NCI-H1105 treated with DMSO at 0.1 percent for 48 hours (cell line): ENCODE data around the gene ZC3H18.
A peak's percentile ranks its signal among the peaks of the same experiment; 100 is the strongest.

Experiments
- DNase-seq: peaks from one replicate; lab custom pipeline; 2025; lab: John Stamatoyannopoulos, UW

Gene ZC3H18

GRCh38 chr16:88639231-88640038 lies 69.2 kb downstream of the ZC3H18 start:
- DNase-seq = no peak

- no peak for DNase-seq
These were observed 69.9 kb downstream of the ZC3H18 start for GRCh38 chr16:88640039-88640495.

GRCh38 chr16:88640498-88641247 lies 70.5 kb downstream of the ZC3H18 start:
- DNase-seq = no peak

GRCh38 chr16:88642881-88643643 lies 72.9 kb downstream of the ZC3H18 start:
- no peak for DNase-seq

GRCh38 chr16:88643644-88643932 lies 73.4 kb downstream of the ZC3H18 start:
- DNase-seq = no peak

GRCh38 chr16:88645455-88645854 lies 75.3 kb downstream of the ZC3H18 start:
- DNase-seq = no peak

GRCh38 chr16:88645941-88646340 lies 75.7 kb downstream of the ZC3H18 start:
- DNase-seq = no peak

- no peak for DNase-seq
These were observed 76.3 kb downstream of the ZC3H18 start for GRCh38 chr16:88646345-88647034.

- no peak for DNase-seq
These were observed 77.2 kb downstream of the ZC3H18 start for GRCh38 chr16:88647178-88648070.

GRCh38 chr16:88649195-88649923 lies 79.2 kb downstream of the ZC3H18 start:
- peak; percentile 57 for DNase-seq

- no peak for DNase-seq
These were observed 79.9 kb downstream of the ZC3H18 start for GRCh38 chr16:88649924-88650748.

- DNase-seq = peak; percentile 23
These were observed 80.6 kb downstream of the ZC3H18 start, which contains the start of gene CYBA for GRCh38 chr16:88650749-88651275. Gene CYBA, minus strand, starts transcription at chr16:88651053. Its CDS starts 40 bp downstream, at chr16:88651013.

GRCh38 chr16:88651276-88651988 lies 81.2 kb downstream of the ZC3H18 start:
- peak; percentile 3 for DNase-seq

GRCh38 chr16:88651989-88652761 lies 82.0 kb downstream of the ZC3H18 start:
- no peak for DNase-seq

- DNase-seq = no peak
These were observed 82.5 kb downstream of the ZC3H18 start for GRCh38 chr16:88652762-88653063.

- DNase-seq = no peak
These were observed 82.9 kb downstream of the ZC3H18 start for GRCh38 chr16:88653101-88653500.

GRCh38 chr16:88653596-88654362 lies 83.6 kb downstream of the ZC3H18 start:
- no peak for DNase-seq
